Kidney glomerular epithelial cell (primary cell): ENCODE data around the gene FAR1.

Experiments used
- DNase-seq: peaks from one replicate; lab custom pipeline; 2025; lab: John Stamatoyannopoulos, UW

The FAR1 gene

DNA sequence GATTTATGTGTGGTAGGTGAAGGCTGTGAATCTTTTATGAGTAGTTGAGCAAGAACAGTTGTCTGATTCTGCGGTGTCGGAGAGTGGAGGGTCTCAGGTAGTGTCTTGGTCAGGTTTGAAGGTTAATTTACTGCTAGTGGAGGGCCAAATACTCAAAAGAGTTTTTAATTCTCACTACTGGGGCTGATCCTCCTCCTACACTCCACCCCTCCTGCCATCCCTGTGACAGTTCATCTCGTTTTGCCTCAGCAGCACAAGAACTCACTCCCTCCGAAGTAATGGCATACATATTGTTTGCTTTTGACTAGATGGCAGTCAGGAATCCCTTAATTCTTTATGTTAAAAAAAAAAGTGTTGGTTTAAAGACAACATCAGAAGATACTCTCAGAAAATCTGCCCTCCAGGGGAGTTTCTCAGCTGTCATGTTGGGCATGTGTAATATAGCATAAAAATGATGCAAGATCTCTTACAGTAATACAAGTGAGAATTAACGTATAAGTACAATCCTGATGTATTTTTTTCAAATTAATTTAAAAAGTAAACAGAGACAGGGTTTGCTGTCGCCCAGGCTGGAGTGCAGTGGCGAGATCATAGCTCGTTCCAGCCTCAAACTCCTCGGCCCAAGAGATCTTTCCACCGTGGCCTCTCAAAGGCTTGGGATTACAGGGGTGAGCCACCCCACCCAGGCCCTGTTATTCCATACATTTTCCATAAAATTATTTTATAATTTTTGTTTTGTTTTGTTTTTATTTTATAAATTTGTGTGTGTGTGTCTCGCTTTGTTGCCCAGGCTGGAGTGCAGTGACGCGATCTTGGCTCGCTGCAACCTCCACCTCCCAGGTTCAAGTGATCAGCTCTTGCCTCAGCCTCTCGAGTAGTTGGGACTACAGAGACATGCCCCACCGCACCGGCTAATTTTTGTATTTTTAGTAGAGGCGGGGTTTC, 1.3 kb downstream of the FAR1 start:
- no peak for DNase-seq

- DNase-seq: no peak
Observed at GRCh38 chr11:13672576-13673210, 4.2 kb downstream of the FAR1 start.

- no peak for DNase-seq
Observed at GRCh38 chr11:13674799-13675509, 6.5 kb downstream of the FAR1 start.

DNA sequence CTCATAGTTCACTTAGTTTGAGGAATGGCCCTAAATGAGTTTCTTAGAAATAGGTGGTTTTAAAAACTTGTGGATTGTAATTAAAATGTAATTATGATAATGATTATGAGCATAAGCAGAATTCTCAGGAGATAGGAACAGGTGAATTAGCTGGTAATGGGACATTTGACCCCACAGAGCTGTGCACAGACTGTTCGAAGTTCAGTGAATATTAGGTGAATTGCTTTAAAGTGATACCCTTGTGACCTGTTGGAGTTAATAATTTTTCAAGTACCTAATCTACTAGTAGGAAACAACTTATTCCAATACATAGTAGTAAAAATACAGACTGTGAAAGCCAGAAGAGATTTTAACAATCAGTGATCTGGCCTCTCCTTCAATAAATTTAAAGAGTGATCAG, 8.1 kb downstream of the FAR1 start:
- no peak for DNase-seq

DNA sequence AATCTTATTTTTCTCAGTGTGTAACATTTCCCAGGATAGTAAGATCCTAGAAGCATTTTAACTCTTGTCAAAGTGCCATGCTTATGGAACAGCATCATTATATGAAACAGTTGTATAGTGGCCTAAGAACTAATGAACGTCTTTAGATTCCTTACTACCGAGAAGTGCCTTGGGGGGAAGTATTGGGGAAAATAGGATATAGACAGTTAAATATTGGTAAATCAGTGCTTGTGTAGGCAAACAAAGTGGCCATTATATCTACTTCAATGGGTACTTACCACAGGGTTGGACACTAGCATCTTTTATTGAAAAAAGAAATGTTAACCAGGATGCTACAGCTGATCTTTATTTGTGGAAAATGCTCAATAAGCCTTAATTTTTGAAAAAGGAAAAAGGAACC, 11.3 kb downstream of the FAR1 start:
- DNase-seq: no peak

DNA sequence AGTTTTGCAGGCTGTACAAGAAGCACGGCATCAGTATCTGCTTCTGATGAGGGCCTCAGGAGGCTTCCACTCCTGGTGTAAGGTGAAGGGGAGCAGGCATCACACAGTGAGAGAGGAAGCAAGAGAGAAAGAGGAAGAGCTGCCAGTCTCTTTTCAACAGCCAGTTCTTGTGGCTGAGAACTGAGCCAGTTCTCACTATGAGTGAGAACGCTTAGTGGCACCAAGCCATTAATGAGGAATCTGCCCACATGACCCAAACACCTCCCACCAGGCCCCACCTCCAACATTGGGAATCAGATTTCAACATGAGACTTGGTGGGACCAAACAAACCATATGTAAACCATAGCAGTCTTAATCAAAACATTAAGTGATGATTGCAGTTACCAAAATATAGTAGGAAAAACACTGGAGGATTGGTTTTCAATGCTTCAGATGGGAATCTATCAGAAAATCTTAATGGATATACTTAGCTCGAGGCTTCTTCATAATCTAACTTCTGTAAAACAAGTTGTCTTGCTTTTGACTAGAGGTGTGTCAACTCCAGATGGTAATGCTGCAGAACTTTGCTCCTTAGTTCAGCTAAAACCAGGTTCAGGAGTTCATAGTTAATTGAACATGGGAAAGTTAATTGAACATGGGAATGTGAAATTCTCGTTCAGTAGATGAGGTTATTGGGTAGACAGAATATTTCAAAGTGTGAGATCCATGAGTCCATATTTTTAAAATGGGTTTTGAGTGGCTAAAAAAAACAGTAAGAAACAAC, 12.2 kb downstream of the FAR1 start:
- DNase-seq: no peak

DNA sequence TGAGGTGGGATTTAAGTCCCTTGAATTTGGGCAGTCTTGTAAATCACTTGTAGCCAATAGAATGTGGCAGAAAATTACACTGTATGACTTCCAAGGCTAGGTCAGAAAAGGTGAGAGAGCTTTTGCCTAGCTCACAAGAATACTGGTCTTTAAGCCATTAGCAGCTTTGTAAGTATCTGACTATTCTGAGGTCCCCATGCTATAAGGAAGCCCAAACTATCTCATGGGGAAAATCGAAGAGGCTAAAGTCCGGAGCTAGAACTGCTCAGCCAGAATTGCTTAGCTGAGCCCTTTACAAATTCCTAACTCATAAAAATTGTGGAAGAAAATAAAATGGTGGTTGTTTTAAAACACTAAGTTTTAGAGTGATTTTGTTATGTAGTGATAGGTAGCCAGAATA, 13.0 kb downstream of the FAR1 start:
- DNase-seq: no peak

- no peak for DNase-seq
Observed at GRCh38 chr11:13682212-13682611, 13.7 kb downstream of the FAR1 start.

- no peak for DNase-seq
Observed at GRCh38 chr11:13685461-13686108, 17.1 kb downstream of the FAR1 start.

DNA sequence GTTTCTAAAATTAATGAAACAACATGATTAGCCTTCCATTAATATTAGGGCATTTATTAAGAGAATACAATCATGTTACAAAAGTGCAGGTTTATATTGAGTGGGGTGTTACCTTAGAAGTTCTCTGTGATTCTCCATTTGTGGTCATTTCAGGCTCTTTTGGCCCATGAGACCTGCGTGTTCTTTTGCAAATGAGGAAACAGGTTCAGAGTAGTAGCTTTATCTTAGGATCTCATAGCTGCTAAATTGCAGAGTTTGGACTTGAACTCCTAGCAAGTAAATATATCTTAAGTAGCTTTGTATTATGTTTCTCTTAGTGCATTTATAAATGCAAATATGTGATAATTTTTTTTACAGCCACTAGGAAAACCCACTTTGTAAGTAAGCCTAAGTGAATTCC, 18.3 kb downstream of the FAR1 start:
- DNase-seq: no peak

- DNase-seq: no peak
Observed at GRCh38 chr11:13687271-13687670, 18.8 kb downstream of the FAR1 start.

DNA sequence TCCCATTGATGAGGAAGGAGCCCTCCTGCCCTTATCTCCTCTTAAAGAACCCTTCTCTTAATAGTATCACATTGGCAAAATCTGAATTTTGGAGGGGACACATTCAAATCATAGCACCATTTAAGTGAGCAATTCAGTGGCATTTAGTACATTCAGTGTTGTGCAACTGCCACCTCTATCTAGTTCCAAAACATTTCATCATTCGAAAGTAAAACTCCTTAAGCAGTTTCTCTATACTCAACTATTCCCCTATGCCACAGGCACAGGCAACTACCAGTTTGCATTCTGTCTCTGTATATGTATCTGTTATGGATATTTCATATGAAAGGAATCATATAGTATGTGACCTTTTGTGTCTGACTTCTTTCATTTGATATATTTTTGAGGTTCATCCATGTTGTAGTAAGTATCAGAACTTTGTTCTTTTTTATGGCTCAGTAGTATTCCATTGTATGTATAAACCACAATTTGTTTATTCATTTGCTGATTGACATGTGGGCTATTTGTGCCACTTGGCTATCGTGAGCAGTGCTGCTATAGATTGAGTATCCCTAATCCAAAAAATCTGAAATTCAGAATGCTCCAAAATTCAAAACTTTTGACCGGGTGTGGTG, 22.9 kb downstream of the FAR1 start:
- no peak for DNase-seq

GRCh38 chr11:13692172-13692571, 23.7 kb downstream of the FAR1 start:
- no peak for DNase-seq

DNA sequence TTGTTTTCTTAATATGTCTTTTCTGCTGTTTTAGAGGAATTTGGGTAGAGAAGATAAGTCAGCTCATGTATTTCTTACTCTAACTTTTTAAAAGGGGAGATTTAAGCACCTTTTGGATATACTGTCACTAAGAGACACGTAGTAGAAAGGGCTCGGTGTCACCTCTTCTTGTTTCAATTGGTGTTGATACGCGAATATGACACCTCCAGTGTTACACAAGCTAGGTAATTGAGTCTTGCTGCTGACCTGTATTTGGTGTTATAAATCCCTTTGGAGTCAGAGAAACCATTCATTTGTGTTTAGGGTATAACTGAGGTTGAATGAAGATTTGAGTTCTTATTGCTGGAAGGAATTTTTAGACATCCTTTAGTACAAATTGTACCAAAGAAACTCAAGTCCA, 25.6 kb downstream of the FAR1 start:
- no peak for DNase-seq

DNA sequence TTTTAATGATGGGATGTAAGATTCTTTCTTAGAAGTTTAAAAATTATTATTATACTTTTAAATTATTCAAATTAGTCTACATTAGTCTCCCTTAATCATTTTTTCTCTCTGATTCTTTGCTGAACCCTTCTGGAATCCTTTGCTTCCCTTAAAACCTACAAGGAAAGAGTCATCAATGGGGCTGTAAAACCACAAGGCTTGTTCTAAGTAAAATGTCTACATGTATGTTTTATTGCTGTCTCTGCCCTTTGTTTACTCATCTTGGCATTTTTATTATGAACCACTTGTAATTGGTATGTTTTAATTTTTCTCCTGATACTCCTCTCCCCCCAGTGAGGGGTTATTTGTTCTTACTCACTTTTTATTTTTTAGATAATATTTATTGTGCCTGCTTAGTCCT, 27.4 kb downstream of the FAR1 start:
- DNase-seq: no peak

GRCh38 chr11:13697710-13698109, 29.2 kb downstream of the FAR1 start:
- no peak for DNase-seq

- no peak for DNase-seq
Observed at GRCh38 chr11:13698132-13698531, 29.7 kb downstream of the FAR1 start.

DNA sequence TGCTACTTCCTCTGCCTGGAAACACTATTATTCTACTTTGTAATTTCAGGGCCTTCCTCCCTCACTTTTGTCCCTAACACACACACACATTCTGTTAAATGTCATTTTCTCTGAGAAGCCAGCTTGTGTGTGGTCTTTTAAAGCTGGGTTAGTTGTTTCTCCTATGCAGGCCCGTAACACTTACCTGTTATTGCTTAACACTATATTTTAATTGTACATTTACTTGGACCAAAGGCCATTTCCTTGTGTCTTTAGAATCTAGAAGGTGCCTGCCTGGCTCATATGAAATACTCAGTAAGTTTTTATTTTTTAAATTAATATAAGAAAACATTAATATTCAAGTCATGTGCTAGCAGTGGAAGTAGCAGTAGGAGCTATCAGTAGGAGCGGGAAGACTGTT, 30.6 kb downstream of the FAR1 start:
- DNase-seq: no peak

DNA sequence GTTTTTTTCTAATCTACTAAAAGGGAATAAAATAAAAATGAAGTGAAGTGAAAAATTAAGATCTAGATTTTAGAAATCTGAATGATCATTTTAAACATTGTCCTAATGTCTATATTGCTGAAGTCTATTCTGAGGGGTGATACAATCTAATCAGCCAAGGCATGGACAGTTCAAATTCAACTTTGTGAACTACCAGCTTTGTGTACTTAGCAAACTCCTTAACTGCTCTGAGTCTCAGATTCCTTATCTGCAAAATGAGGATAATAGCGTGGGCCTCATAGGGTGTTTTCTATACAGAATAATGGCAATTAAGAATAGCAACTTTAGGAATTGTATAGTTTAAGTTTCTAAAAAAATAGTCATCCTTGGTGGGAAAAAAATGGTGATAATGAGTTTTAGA, 31.4 kb downstream of the FAR1 start:
- no peak for DNase-seq

GRCh38 chr11:13701506-13701905, 33.0 kb downstream of the FAR1 start:
- no peak for DNase-seq

- DNase-seq: no peak
Observed at GRCh38 chr11:13702071-13702470, 33.6 kb downstream of the FAR1 start.
